ENCODE measurements around the gene CABLES2.

Gene CABLES2

GRCh38 chr20:62410746-62411478 lies 3.8 kb upstream of the CABLES2 start:
- H3K36me3 ChIP-seq (ENCODE audit: control insufficient read depth, low read length): no peaks in the 10 kb centered on the region
- no peaks in the 10 kb centered on the region for H3F3A ChIP-seq (ENCODE audit: control insufficient read depth, insufficient read depth)
- H3K27me3 ChIP-seq (ENCODE audit: control insufficient read depth, low read length): no peaks in the 10 kb centered on the region
- H3K9me3 ChIP-seq (ENCODE audit: control insufficient read depth, insufficient read depth, low read length): no peaks in the 10 kb centered on the region
- peak overlapping the region; percentile 54; the same call in 1 of the 2 replicates for H3K4me2 ChIP-seq (ENCODE audit: low read length)
- TF ChIP-seq CTCF (IDR thresholded peaks at IDR 0.05; ENCODE audit: low read depth, low read length, poor library complexity, severe bottlenecking) (no peak), EZH2phosphoT487 (IDR thresholded peaks at IDR 0.05; ENCODE audit: borderline replicate concordance, low read length) (no peak)
- H3K79me2 ChIP-seq (ENCODE audit: control insufficient read depth, low read length): peaks cover 9% of the 10 kb centered on the region
- H3K27ac ChIP-seq (ENCODE audit: low read depth, low read length): no peak overlapping the region
- H3K4me3 ChIP-seq (ENCODE audit: low read length): no peak overlapping the region
- no peaks in the 10 kb centered on the region for H3K9me2 ChIP-seq (replicated peaks; ENCODE audit: control insufficient read depth, low read length)
- H3K4me1 ChIP-seq (ENCODE audit: control insufficient read depth, low read length): peaks cover 27% of the 10 kb centered on the region
- H4K20me1 ChIP-seq (ENCODE audit: control insufficient read depth, insufficient read depth, low read depth, low read length): no peaks in the 10 kb centered on the region

DNA sequence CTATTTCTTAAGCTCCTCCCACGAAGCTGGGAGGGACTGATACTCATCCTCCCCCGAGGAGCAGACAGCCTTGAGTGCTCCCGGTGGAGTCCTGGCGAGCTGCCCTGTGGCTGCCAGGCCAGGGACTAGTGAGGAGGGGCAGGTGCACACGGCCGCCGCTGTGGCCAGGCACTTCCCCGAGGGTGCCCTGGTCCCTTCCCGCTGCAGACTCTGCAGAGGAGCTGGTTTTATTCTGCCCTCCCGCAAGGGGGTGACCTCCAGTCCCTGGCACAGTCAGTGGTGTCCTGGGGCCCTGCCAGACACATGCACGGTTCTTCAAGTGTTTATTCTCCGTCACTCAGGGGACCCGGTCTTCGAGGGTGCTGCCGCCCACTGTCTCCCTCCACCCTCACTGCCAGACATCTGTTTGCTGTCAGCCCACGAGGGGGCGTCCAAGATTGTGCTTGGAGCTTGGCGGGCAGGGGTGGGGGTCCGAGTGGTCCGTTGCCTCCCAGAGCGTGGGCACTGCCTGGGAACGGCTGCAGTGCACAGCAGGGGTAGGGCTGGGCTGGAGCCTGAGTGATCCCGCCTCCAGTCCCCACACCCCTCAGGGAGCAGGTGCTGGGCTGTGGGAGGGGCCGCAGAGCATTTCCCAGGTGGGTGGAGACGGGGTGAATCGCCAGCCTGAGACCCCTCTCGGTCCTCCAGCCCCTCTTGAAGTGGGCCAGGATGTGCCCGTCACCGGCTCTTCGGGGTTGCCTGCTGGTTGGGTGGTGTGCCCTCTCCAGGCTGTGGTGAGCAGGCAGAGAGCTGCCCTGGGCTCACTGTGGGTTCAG lies 3.1 kb upstream of the CABLES2 start:
- H3K9me2 ChIP-seq (replicated peaks; ENCODE audit: control insufficient read depth, low read length): no peaks in the 10 kb centered on the region
- no peaks in the 10 kb centered on the region for H3K9me3 ChIP-seq (ENCODE audit: control insufficient read depth, insufficient read depth, low read length)
- no peaks in the 10 kb centered on the region; the same call in 1 of the 2 replicates for H3K36me3 ChIP-seq (ENCODE audit: control insufficient read depth, low read length)
- peaks cover 17% of the 10 kb centered on the region for H3K79me2 ChIP-seq (ENCODE audit: control insufficient read depth, low read length)
- H3K4me1 ChIP-seq (ENCODE audit: control insufficient read depth, low read length): peaks cover 35% of the 10 kb centered on the region
- H3K4me2 ChIP-seq (ENCODE audit: low read length): peak overlapping the region; percentile 54
- TF ChIP-seq CTCF (IDR thresholded peaks at IDR 0.05; ENCODE audit: low read depth, low read length, poor library complexity, severe bottlenecking) (peak; percentile 94), EZH2phosphoT487 (IDR thresholded peaks at IDR 0.05; ENCODE audit: borderline replicate concordance, low read length) (no peak)
- peak overlapping the region; percentile 32 for H3K4me3 ChIP-seq (ENCODE audit: low read length)
- H4K20me1 ChIP-seq (ENCODE audit: control insufficient read depth, insufficient read depth, low read depth, low read length): no peaks in the 10 kb centered on the region
- no peaks in the 10 kb centered on the region for H3K27me3 ChIP-seq (ENCODE audit: control insufficient read depth, low read length)
- H3K27ac ChIP-seq (ENCODE audit: low read depth, low read length): no peak overlapping the region
- H3F3A ChIP-seq (ENCODE audit: control insufficient read depth, insufficient read depth): no peaks in the 10 kb centered on the region

DNA sequence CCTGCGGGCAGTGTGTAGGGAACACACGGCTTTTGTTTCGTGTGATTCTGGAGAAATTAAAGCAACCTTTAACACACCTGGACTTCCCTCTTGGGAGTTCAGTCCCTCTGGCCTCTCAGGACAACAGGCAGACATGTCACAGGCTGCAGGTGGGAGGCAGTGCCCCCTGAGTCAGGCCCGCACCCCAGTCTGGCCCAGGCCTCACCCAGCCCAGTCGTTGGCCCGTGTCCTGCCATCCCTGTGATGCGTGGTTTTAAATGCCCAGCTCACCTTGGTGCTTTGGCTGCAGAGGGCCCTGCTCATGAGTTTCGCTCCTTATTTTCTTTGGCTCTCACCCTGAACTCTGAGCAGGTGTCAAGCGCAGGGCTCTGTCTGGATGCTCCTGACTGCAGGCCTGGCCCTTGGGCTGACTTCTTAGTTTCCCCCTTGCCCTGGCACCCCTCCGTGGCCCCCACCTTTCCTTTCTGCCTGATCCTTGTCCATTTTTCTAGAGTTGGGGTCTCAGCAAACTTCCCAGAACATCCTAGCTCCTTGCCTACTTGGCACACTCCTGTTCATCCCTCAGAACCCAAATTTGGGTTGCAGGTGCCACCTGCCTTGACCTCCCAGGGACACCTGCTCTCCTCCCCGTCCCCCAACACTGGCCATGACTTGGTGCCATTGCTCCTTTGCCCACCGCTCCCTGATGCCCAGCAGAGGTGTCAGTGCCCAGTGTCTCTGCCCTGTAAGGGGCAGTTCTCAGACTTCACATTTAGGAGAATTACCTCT lies 2.2 kb upstream of the CABLES2 start:
- H3K4me1 ChIP-seq (ENCODE audit: control insufficient read depth, low read length): peaks cover 35% of the 10 kb centered on the region
- H3K27ac ChIP-seq (ENCODE audit: low read depth, low read length): no peak overlapping the region
- H3K9me2 ChIP-seq (replicated peaks; ENCODE audit: control insufficient read depth, low read length): no peaks in the 10 kb centered on the region
- H3K36me3 ChIP-seq (ENCODE audit: control insufficient read depth, low read length): peaks cover 3% of the 10 kb centered on the region; the same call in 1 of the 2 replicates
- no peak for TF ChIP-seq EZH2phosphoT487 (IDR thresholded peaks at IDR 0.05; ENCODE audit: borderline replicate concordance, low read length)
- no peak for TF ChIP-seq CTCF (IDR thresholded peaks at IDR 0.05; ENCODE audit: low read depth, low read length, poor library complexity, severe bottlenecking)
- no peaks in the 10 kb centered on the region for H3K27me3 ChIP-seq (ENCODE audit: control insufficient read depth, low read length)
- H3K9me3 ChIP-seq (ENCODE audit: control insufficient read depth, insufficient read depth, low read length): no peaks in the 10 kb centered on the region
- H3F3A ChIP-seq (ENCODE audit: control insufficient read depth, insufficient read depth): no peaks in the 10 kb centered on the region
- peak overlapping the region; percentile 54; the same call in 1 of the 2 replicates for H3K4me2 ChIP-seq (ENCODE audit: low read length)
- peaks cover 26% of the 10 kb centered on the region for H3K79me2 ChIP-seq (ENCODE audit: control insufficient read depth, low read length)
- no peak overlapping the region for H3K4me3 ChIP-seq (ENCODE audit: low read length)
- H4K20me1 ChIP-seq (ENCODE audit: control insufficient read depth, insufficient read depth, low read depth, low read length): no peaks in the 10 kb centered on the region
